Caco-2 (cell line): ENCODE data around the gene MCL1. TPM values are rescaled to one million over a fixed set of nuclear protein-coding genes. Genes with fewer than 3 reads are reported as not detected.

ENCODE experiments used
- BruUV-seq: library from RNA; stranded (reverse); fragments of 400-500 nt; replicated peaks from 2 replicates; lab custom pipeline; 2021; lab: Mats Ljungman, UMichigan
- CTCF ChIA-PET: fragments of 300-600 bp; sonication (Branson Sonifier 250); formaldehyde crosslinking; loops from one replicate; lab custom pipeline; 2022; ENCODE audit warnings: antibody characterized with exemption; lab: Charles Lee
- POLR2A ChIA-PET: fragments of 300-600 bp; sonication (Branson Sonifier 250); formaldehyde crosslinking; loops from one replicate; lab custom pipeline; 2022; ENCODE audit warnings: antibody characterized with exemption; lab: Charles Lee
- DNase-seq, 2 experiments: peaks; one replicate each; pipeline versions ENCODE4 v3.0.0 to v3.0.0-alpha.2; 2020 to 2022
- H3K27me3 ChIP-seq: replicated peaks from 2 replicates; pipeline ENCODE4 v1.6.0; 2011; ENCODE audit warnings: low read length; ENCODE audit not compliant: control insufficient read depth, insufficient read depth
- H3K36me3 ChIP-seq: 2 replicates; pipeline ENCODE4 v1.5.1; 2011; ENCODE audit warnings: low read length; ENCODE audit not compliant: control insufficient read depth, insufficient read depth
- H3K4me1 ChIP-seq: fragments of 250-450 bp; sonication (Bioruptor Pico); 2 replicates; pipeline ENCODE4 v1.5.1; 2020; ENCODE audit warnings: mild to moderate bottlenecking
- H3K4me3 ChIP-seq: 2 replicates; pipeline ENCODE4 v1.5.1; 2011; ENCODE audit warnings: low read depth, mild to moderate bottlenecking, control low read depth, low read length
- H3K9me3 ChIP-seq: fragments of 250-450 bp; sonication (Bioruptor Pico); 2 replicates; pipeline ENCODE4 v1.5.1; 2020; ENCODE audit warnings: mild to moderate bottlenecking, moderate library complexity
- H3K27ac Mint-ChIP-seq: one replicate; pipeline ENCODE4 v1.8.0; 2022; ENCODE audit warnings: mixed read lengths; ENCODE audit not compliant: unreplicated experiment
- H3K27me3 Mint-ChIP-seq: one replicate; pipeline ENCODE4 v1.8.0; 2022; ENCODE audit warnings: mixed read lengths; ENCODE audit not compliant: insufficient read depth, unreplicated experiment
- H3K36me3 Mint-ChIP-seq: one replicate; pipeline ENCODE4 v1.8.0; 2022; ENCODE audit warnings: mild to moderate bottlenecking, mixed read lengths; ENCODE audit not compliant: insufficient read depth, unreplicated experiment
- H3K4me1 Mint-ChIP-seq: one replicate; pipeline ENCODE4 v1.8.0; 2022; ENCODE audit warnings: low read depth, mixed read lengths; ENCODE audit not compliant: unreplicated experiment
- H3K4me3 Mint-ChIP-seq: one replicate; pipeline ENCODE4 v1.8.0; 2022; ENCODE audit warnings: mild to moderate bottlenecking, moderate library complexity, mixed read lengths; ENCODE audit not compliant: unreplicated experiment
- H3K9me3 Mint-ChIP-seq: one replicate; pipeline ENCODE4 v1.8.0; 2022; ENCODE audit warnings: mixed read lengths; ENCODE audit not compliant: unreplicated experiment
- intact Hi-C: fragments of 100-400 bp; cut with micrococcal nuclease; formaldehyde crosslinking; loops from one replicate; pipeline ENCODE4 v1.10.0; 2022; ENCODE audit not compliant: unreplicated experiment
- total RNA-seq: library from RNA; stranded (reverse); gene quantifications from 2 replicates; pipeline ENCODE4 v1.2.3, GENCODE V29; 2022
- TF ChIP-seq, protein P1 (sequence below), 2 experiments: fragments of 200-600 bp in 1 of 2; IDR thresholded peaks; 1 replicate in 1 of 2; 2 replicates in 1 of 2; pipeline versions ENCODE4 v1.5.1 to v1.8.0; 2011 to 2022; ENCODE audit warnings: antibody characterized with exemption in 1 of 2, control low read depth in 1 of 2, inconsistent platforms in 1 of 2, low read depth in 1 of 2, low read length in 1 of 2, mild to moderate bottlenecking in 1 of 2, moderate library complexity in 1 of 2; ENCODE audit not compliant: insufficient read depth in 1 of 2, severe bottlenecking in 1 of 2, unreplicated experiment in 1 of 2

Gene MCL1
- total RNA-seq, 1 experiment from 2014 or later, result 130 TPM

DNA sequence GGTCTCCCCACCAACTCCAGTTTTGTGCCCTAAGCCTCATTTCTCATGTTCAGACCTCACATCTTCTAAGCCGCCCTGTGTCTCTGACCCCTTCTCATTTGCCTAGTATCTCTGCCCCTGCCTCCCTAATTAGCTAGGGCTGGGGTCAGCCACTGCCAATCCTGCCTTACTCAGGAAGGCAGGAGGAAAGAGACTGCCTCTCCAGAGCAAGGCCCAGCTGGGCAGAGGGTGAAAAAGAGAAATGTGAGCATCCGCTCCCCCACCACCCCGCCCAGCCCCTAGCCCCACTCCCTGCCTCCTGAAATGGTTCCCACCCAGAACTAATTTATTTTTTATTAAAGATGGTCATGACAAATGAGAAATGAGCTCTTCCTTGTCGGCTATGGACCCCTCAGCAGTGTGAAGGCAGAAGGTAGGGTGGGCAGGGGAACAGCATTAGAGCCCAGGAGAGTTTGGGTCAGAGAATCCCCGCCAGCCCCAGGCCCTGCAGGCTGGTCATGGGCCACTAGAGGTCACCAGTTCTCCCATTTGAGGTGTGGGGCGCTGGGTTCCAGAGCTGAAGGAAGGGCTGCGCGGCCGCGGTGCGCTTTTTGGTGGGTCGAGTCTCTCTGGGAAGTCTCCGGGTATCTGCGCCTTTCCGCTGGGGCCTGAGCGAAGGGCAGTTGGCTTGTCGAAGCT, 18.7 kb downstream of the MCL1 start:
- Mint-ChIP-seq H3K4me3 (peak overlapping the region; percentile 80), H3K4me1 (peaks cover 27% of the 10 kb centered on the region), H3K27me3 (no peaks in the 10 kb centered on the region), H3K27ac (peak overlapping the region; percentile 95), H3K9me3 (no peaks in the 10 kb centered on the region), H3K36me3 (peaks cover 35% of the 10 kb centered on the region)
- ChIA-PET CTCF (interaction anchor here (0.6 to 6.2 kb wide), 25 partner anchors 8 to 265 kb away, joined by 3 to 51 read pairs (median 5); partner anchors contain the start of genes ADAMTSL4, ENSA, FALEC and GOLPH3L), POLR2A (interaction anchor here (0.5 to 5.6 kb wide), 9 partner anchors 9 to 315 kb away, joined by 3 to 152 read pairs (median 6); partner anchors contain the start of genes ADAMTSL4, ENSA, GOLPH3L and MCL1)
- TF ChIP-seq, protein P1, sequence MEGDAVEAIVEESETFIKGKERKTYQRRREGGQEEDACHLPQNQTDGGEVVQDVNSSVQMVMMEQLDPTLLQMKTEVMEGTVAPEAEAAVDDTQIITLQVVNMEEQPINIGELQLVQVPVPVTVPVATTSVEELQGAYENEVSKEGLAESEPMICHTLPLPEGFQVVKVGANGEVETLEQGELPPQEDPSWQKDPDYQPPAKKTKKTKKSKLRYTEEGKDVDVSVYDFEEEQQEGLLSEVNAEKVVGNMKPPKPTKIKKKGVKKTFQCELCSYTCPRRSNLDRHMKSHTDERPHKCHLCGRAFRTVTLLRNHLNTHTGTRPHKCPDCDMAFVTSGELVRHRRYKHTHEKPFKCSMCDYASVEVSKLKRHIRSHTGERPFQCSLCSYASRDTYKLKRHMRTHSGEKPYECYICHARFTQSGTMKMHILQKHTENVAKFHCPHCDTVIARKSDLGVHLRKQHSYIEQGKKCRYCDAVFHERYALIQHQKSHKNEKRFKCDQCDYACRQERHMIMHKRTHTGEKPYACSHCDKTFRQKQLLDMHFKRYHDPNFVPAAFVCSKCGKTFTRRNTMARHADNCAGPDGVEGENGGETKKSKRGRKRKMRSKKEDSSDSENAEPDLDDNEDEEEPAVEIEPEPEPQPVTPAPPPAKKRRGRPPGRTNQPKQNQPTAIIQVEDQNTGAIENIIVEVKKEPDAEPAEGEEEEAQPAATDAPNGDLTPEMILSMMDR (IDR thresholded peaks at IDR 0.05; ENCODE audit: insufficient read depth in 1 of 2, low read depth in 1 of 2, low read length in 1 of 2, severe bottlenecking in 1 of 2, unreplicated experiment in 1 of 2), result peak; percentile 86 to 88
- peak; percentile 89 to 92 for DNase-seq
- H3K4me3 ChIP-seq, result peak overlapping the region; percentile 46
- intact Hi-C loops, result loop anchor here (1.0 to 10.0 kb wide), 5 partner anchors 8 to 444 kb away; partner anchors contain the start of genes CERS2, GOLPH3L, MINDY1 and PRUNE1
- TSS peak; percentile 52 for BruUV-seq
- H3K9me3 ChIP-seq, result no peaks in the 10 kb centered on the region
- H3K4me1 ChIP-seq, result peaks cover 29% of the 10 kb centered on the region
- no peaks in the 10 kb centered on the region for H3K27me3 ChIP-seq
- H3K36me3 ChIP-seq, result no peaks in the 10 kb centered on the region; the same call in 1 of the 2 replicates

DNA sequence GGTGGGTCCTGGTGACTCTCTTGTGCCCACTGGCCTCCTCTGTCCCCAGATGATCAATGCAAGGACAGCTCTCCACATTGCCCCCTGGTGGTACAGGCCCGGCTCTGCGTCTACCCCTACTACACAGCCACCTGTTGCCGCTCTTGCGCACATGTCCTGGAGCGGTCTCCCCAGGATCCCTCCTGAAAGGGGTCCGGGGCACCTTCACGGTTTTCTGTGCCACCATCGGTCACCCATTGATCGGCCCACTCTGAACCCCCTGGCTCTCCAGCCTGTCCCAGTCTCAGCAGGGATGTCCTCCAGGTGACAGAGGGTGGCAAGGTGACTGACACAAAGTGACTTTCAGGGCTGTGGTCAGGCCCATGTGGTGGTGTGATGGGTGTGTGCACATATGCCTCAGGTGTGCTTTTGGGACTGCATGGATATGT, 19.4 kb downstream of the MCL1 start:
- no peaks in the 10 kb centered on the region for H3K9me3 Mint-ChIP-seq
- peaks cover 27% of the 10 kb centered on the region for H3K4me1 Mint-ChIP-seq
- TF ChIP-seq, protein P1 (IDR thresholded peaks at IDR 0.05; ENCODE audit: insufficient read depth in 1 of 2, low read depth in 1 of 2, low read length in 1 of 2, severe bottlenecking in 1 of 2, unreplicated experiment in 1 of 2), result peak; percentile 87 to 95
- DNase-seq, result peak; percentile 81 to 84
- Histone ChIP-seq H3K9me3 (no peaks in the 10 kb centered on the region), H3K27me3 (no peaks in the 10 kb centered on the region), H3K4me3 (no peak overlapping the region), H3K36me3 (no peaks in the 10 kb centered on the region; the same call in 1 of the 2 replicates), H3K4me1 (peaks cover 29% of the 10 kb centered on the region)
- CTCF ChIA-PET, result interaction anchor here (0.5 to 6.2 kb wide), 15 partner anchors 8 to 255 kb away, joined by 3 to 51 read pairs (median 5); partner anchors contain the start of genes ENSA, FALEC, GOLPH3L and MCL1
- POLR2A ChIA-PET, result interaction anchor here (1.4 to 2.3 kb wide), 2 partner anchors 8 to 20 kb away, joined by 4 to 8 read pairs; partner anchors contain the start of gene MCL1
- H3K27ac Mint-ChIP-seq, result no peak overlapping the region
- H3K4me3 Mint-ChIP-seq, result no peak overlapping the region
- intact Hi-C loops, result loop anchor here (1.0 to 10.0 kb wide), 4 partner anchors 8 to 445 kb away; partner anchors contain the start of genes CERS2, GOLPH3L, MINDY1 and PRUNE1
- no TSS peak for BruUV-seq
- no peaks in the 10 kb centered on the region for H3K27me3 Mint-ChIP-seq
- H3K36me3 Mint-ChIP-seq, result peaks cover 33% of the 10 kb centered on the region

DNA sequence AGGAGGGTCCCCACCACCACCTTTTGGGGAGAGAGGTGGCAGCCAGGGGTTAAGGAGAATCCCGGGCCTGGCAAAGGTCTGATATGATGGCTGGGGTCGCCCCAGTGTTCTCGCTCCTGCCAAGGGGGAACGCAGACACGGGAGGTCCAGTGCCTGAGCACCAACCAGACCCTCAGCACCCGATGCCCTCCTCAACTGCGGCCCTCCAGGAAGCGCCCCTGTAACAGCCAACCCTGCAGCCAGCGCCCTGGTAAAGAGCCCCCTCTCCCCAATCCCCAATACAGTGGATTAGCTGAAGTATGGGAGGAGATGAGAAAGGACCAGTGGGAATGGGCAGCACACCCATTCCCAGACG, 19.8 kb downstream of the MCL1 start:
- no peaks in the 10 kb centered on the region for H3K9me3 Mint-ChIP-seq
- Histone ChIP-seq H3K4me3 (no peak overlapping the region), H3K36me3 (no peaks in the 10 kb centered on the region; the same call in 1 of the 2 replicates), H3K9me3 (no peaks in the 10 kb centered on the region), H3K27me3 (no peaks in the 10 kb centered on the region), H3K4me1 (peaks cover 29% of the 10 kb centered on the region)
- H3K36me3 Mint-ChIP-seq, result peaks cover 37% of the 10 kb centered on the region
- H3K27me3 Mint-ChIP-seq, result no peaks in the 10 kb centered on the region
- no TSS peak for BruUV-seq
- no peak overlapping the region for H3K4me3 Mint-ChIP-seq
- H3K4me1 Mint-ChIP-seq, result peaks cover 27% of the 10 kb centered on the region
- CTCF ChIA-PET, result interaction anchor here (0.5 to 6.2 kb wide), 15 partner anchors 9 to 256 kb away, joined by 3 to 51 read pairs (median 5); partner anchors contain the start of genes ENSA, FALEC, GOLPH3L and MCL1
- no peak for DNase-seq
- POLR2A ChIA-PET, result interaction anchor here (1.4 kb wide), 1 partner anchor 20 kb away, joined by 4 read pairs; the partner anchor contains the start of gene MCL1
- H3K27ac Mint-ChIP-seq, result no peak overlapping the region
- intact Hi-C loops, result loop anchor here (1.0 to 10.0 kb wide), 4 partner anchors 7 to 445 kb away; partner anchors contain the start of genes CERS2, GOLPH3L, MINDY1 and PRUNE1
- TF ChIP-seq, protein P1 (IDR thresholded peaks at IDR 0.05; ENCODE audit: insufficient read depth in 1 of 2, low read depth in 1 of 2, low read length in 1 of 2, severe bottlenecking in 1 of 2, unreplicated experiment in 1 of 2), result no peak
